HepG2 (cell line): ENCODE results near the gene MAB21L4. TPM values are rescaled to one million over a fixed set of nuclear protein-coding genes. Genes with fewer than 3 reads are reported as not detected.

Experiments
- ATAC-seq: fragments of 200-7000 bp; cut with Tn5 transposase; 3 replicates; pipeline ENCODE4 v1.9.1; 2020; ENCODE audit warnings: mild to moderate bottlenecking, moderate library complexity
- BruUV-seq: library from RNA; stranded (reverse); fragments of 400-500 nt; replicated peaks from 2 replicates; lab custom pipeline; 2021; lab: Mats Ljungman, UMichigan
- CTCF ChIA-PET: fragments of 300-600 bp; formaldehyde crosslinking; extraction: SDS; loops from one replicate; lab custom pipeline; 2021; ENCODE audit warnings: low total read pairs, inconsistent platforms, low intra/inter-chr PET ratio; lab: Yijun Ruan, JAX
- POLR2A ChIA-PET: fragments of 350-600 bp; sonication (Branson Sonifier 250); formaldehyde crosslinking; loops from one replicate; lab custom pipeline; 2020; ENCODE audit warnings: antibody characterized with exemption, inconsistent platforms; lab: Yijun Ruan, JAX
- DNase-seq: peaks from one replicate; pipeline ENCODE4 v3.0.0-alpha.2; 2015; ENCODE audit warnings: low spot score
- FAIRE-seq: peaks from 3 replicates; lab custom pipeline; 2011; peaks lifted over from hg19 to GRCh38; lab: Jason Lieb, UNC
- H2AFZ ChIP-seq: one replicate; pipeline ENCODE4 v1.6.1; 2011; ENCODE audit warnings: low read length, inconsistent platforms
- H3K27ac ChIP-seq: fragments of 300-600 bp; 3 replicates; pipeline ENCODE4 v1.8.0; 2011; ENCODE audit warnings: mixed run types, mild to moderate bottlenecking, mixed read lengths, low read length, inconsistent platforms; ENCODE audit not compliant: insufficient read depth; ENCODE audit errors: extremely low read length
- H3K27me3 ChIP-seq, 2 experiments: fragments of 200-600 bp in 1 of 2; 2 replicates in 1 of 2; 3 replicates in 1 of 2; pipeline versions ENCODE4 v1.6.0 to v1.8.0; 2011; ENCODE audit warnings: low read length in 2 of 2, mild to moderate bottlenecking in 2 of 2, moderate library complexity in 2 of 2, inconsistent platforms in 1 of 2; ENCODE audit not compliant: insufficient read depth in 2 of 2, control insufficient read depth in 1 of 2
- H3K36me3 ChIP-seq, 2 experiments: fragments of 200-600 bp in 1 of 2; replicated peaks in 1 of 2; 2 replicates in 1 of 2; 3 replicates in 1 of 2; pipeline versions ENCODE4 v1.5.1 to v1.8.0; 2011; ENCODE audit warnings: low read length in 2 of 2, inconsistent platforms in 1 of 2; ENCODE audit not compliant: insufficient read depth in 2 of 2, control insufficient read depth in 1 of 2
- H3K4me1 ChIP-seq: 2 replicates; pipeline ENCODE4 v1.5.1; 2012; ENCODE audit warnings: low read length, inconsistent platforms; ENCODE audit not compliant: insufficient read depth
- H3K4me2 ChIP-seq: 2 replicates; pipeline ENCODE4 v1.6.0; 2011; ENCODE audit warnings: low read depth, low read length, inconsistent platforms
- H3K4me3 ChIP-seq, 3 experiments: fragments of 200-600 bp in 1 of 3; sonication (generic), shearing (Covaris generic) in 1 of 3; replicated peaks in 1 of 3; 2 replicates each; pipeline ENCODE4 v1.5.1; 2011 to 2016; ENCODE audit warnings: low read length in 3 of 3, inconsistent platforms in 2 of 3, low read depth in 2 of 3, mild to moderate bottlenecking in 2 of 3, control low read depth in 1 of 3, mixed read lengths in 1 of 3; ENCODE audit not compliant: insufficient read depth in 1 of 3
- H3K79me2 ChIP-seq: one replicate; pipeline ENCODE4 v1.6.1; 2011; ENCODE audit warnings: low read length, inconsistent platforms; ENCODE audit not compliant: insufficient read depth
- H3K9ac ChIP-seq: 2 replicates; pipeline ENCODE4 v1.6.0; 2011; ENCODE audit warnings: mild to moderate bottlenecking, low read depth, low read length, inconsistent platforms; ENCODE audit not compliant: insufficient read depth
- H3K9me3 ChIP-seq: 2 replicates; pipeline ENCODE4 v1.5.1; 2012; ENCODE audit warnings: mild to moderate bottlenecking, low read length
- H4K20me1 ChIP-seq: 2 replicates; pipeline ENCODE4 v1.6.0; 2011; ENCODE audit warnings: inconsistent platforms, mild to moderate bottlenecking, low read length, moderate library complexity; ENCODE audit not compliant: insufficient read depth
- CERS6 ChIP-seq: sonication (generic); formaldehyde crosslinking; IDR thresholded peaks from 2 replicates; pipeline ENCODE4 v1.5.0; 2020; ENCODE audit warnings: missing genetic modification reagents
- DNMT3B ChIP-seq: conservative IDR thresholded peaks from 2 replicates; pipeline ENCODE4 v1.6.1; 2016; ENCODE audit warnings: missing biosample characterization, control low read depth
- HMGA1 ChIP-seq: sonication (generic); formaldehyde crosslinking; conservative IDR thresholded peaks from 2 replicates; pipeline ENCODE4 v1.4.0; 2020; ENCODE audit warnings: missing genetic modification reagents
- NFAT5 ChIP-seq: sonication (generic); formaldehyde crosslinking; IDR thresholded peaks from 2 replicates; pipeline ENCODE4 v1.4.0; 2020; ENCODE audit warnings: missing genetic modification reagents
- PTBP1 ChIP-seq: fragments of 200-400 bp; formaldehyde crosslinking; IDR thresholded peaks from 2 replicates; pipeline ENCODE4 v1.6.1; 2018; ENCODE audit warnings: low read length, low read depth; ENCODE audit not compliant: poor library complexity, severe bottlenecking
- SP2 ChIP-seq: sonication (generic); formaldehyde crosslinking; IDR thresholded peaks from 2 replicates; pipeline ENCODE4 v1.5.1; 2020; ENCODE audit warnings: mild to moderate bottlenecking, missing genetic modification reagents
- ZNF33B ChIP-seq: sonication (generic); formaldehyde crosslinking; IDR thresholded peaks from 2 replicates; pipeline ENCODE4 v1.5.1; 2020; ENCODE audit warnings: mild to moderate bottlenecking, missing genetic modification reagents
- ZNF660 ChIP-seq: sonication (generic); formaldehyde crosslinking; IDR thresholded peaks from 2 replicates; pipeline ENCODE4 v1.5.1; 2020; ENCODE audit warnings: mild to moderate bottlenecking, low read depth, missing genetic modification reagents, borderline replicate concordance
- ZNF710 ChIP-seq: sonication (generic); formaldehyde crosslinking; IDR thresholded peaks from 2 replicates; pipeline ENCODE4 v1.5.0; 2020; ENCODE audit warnings: mild to moderate bottlenecking, missing genetic modification reagents, borderline replicate concordance
- ZSCAN20 ChIP-seq: sonication (generic); formaldehyde crosslinking; IDR thresholded peaks from 2 replicates; pipeline ENCODE4 v1.4.0; 2020; ENCODE audit warnings: missing genetic modification reagents, mild to moderate bottlenecking, borderline replicate concordance
- WGBS: methylation state at CpG from one replicate; pipeline ENCODE4 v1.1.6; 2017; ENCODE audit warnings: low lambda C conversion rate; 5-methylcytosine and 5-hydroxymethylcytosine counted together
- in situ Hi-C: cut with HindIII; loops from 2 replicates; pipeline ENCODE4 v1.10.0; 2017; ENCODE audit warnings: low pct_unique_long_range_greater_than_20kb; ENCODE audit not compliant: extremely low pct_ligation_motif_present
- intact Hi-C: fragments of 100-400 bp; cut with micrococcal nuclease; formaldehyde crosslinking; loops from one replicate; pipeline ENCODE4 v1.10.0; 2022; ENCODE audit not compliant: unreplicated experiment
- polyA plus RNA-seq, 8 experiments: library from polyadenylated mRNA; depleted of rRNA in 3 of 8; stranded (reverse) in 7 of 8; unstranded in 1 of 8; fragments of >200 nt; fragmentation: Illumina TruSeq in 4 of 8; extraction: Trizol in 4 of 8; gene quantifications; 2 replicates each; pipeline versions ENCODE4 v1.2.1 to v1.2.3, GENCODE V29; 2011 to 2016; ENCODE audit warnings: low read depth in 4 of 8, missing spikeins in 1 of 8, mixed read lengths in 1 of 8; ENCODE audit not compliant: insufficient read depth in 1 of 8
- total RNA-seq, 5 experiments: library from RNA; depleted of rRNA; stranded (reverse); fragments of >200 nt; fragmentation: Illumina TruSeq; extraction: Trizol; gene quantifications; 2 replicates each; pipeline ENCODE4 v1.2.3, GENCODE V29; 2016; ENCODE audit warnings: low read depth in 1 of 5
- TF ChIP-seq, protein P1 (sequence below): sonication (generic); formaldehyde crosslinking; IDR thresholded peaks from 2 replicates; pipeline ENCODE4 v1.5.1; 2020; ENCODE audit warnings: mild to moderate bottlenecking, missing genetic modification reagents, moderate library complexity

The MAB21L4 gene
- total and polyA plus RNA-seq, 2 of the 13 experiments (the other 11 are each of a cell fraction or from before 2014, with no cell fraction given) = 3.0 to 14.0 TPM

- TF ChIP-seq CERS6 (CRISPR knock-in tag) (no peak), NFAT5 (CRISPR knock-in tag) (no peak)
Measured at GRCh38 chr2:240932001-240932723, 36.2 kb upstream of the MAB21L4 start (continued).

DNA sequence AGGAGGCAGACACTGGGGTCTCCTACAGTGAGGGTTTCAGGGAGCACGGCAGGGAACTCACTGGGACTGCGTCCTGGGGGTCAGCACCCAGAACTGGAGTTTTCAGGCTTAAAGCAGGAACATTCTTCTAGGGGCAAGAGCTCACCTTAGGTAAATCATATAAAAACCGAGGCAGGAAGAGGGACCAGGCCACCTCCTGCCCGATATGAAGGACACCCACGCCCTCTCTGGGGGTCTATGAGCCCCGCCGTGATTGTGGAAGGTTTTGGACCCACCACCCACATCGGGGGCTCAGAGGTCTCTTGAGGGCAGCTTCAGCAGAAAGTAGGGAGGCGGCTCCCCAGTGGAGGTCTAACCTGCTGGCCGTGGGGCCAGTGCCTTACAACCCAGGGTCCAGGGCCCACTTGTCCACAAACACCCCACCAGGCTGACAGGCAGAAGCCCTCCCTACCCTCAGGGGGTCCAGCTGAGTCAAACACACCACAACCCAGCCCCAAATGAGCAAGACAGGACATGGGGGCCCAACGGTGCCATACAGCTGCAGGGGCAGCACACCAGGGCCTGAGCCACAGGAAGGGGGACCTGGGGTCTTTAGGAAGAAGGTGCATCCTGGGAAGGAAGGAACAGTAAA, 35.5 kb upstream of the MAB21L4 start:
- CTCF ChIA-PET = no interaction called here
- no TSS peak for BruUV-seq
- no peak overlapping the region for H3K27ac ChIP-seq
- peaks cover 28 to 97% of the 10 kb centered on the region in 2 experiments for H3K27me3 ChIP-seq
- H2AFZ ChIP-seq = no peak overlapping the region
- H3K9ac ChIP-seq = no peak overlapping the region
- POLR2A ChIA-PET = no interaction called here
- FAIRE-seq (no peak), DNase-seq (no peak), ATAC-seq (no peak)
- H3K4me3 ChIP-seq = no peak overlapping the region
- H4K20me1 ChIP-seq = no peaks in the 10 kb centered on the region
- H3K4me2 ChIP-seq = no peak overlapping the region
- WGBS = 13% methylated on average over 5 of the region's 11 CpGs
- no peaks in the 10 kb centered on the region for H3K36me3 ChIP-seq
- in situ Hi-C loops = no loop called here
- TF ChIP-seq ZNF660 = no peak
- TF ChIP-seq SP2 (CRISPR knock-in tag) = no peak
- TF ChIP-seq PTBP1 = no peak
- no peak for TF ChIP-seq ZSCAN20 (CRISPR knock-in tag)
- no peak for TF ChIP-seq HMGA1 (CRISPR knock-in tag)
- no peak for TF ChIP-seq ZNF710 (CRISPR knock-in tag)
- no peak for TF ChIP-seq ZNF33B (CRISPR knock-in tag)
- TF ChIP-seq, protein P1, sequence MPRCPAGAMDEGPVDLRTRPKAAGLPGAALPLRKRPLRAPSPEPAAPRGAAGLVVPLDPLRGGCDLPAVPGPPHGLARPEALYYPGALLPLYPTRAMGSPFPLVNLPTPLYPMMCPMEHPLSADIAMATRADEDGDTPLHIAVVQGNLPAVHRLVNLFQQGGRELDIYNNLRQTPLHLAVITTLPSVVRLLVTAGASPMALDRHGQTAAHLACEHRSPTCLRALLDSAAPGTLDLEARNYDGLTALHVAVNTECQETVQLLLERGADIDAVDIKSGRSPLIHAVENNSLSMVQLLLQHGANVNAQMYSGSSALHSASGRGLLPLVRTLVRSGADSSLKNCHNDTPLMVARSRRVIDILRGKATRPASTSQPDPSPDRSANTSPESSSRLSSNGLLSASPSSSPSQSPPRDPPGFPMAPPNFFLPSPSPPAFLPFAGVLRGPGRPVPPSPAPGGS (CRISPR knock-in tag) = no peak
- no peak for TF ChIP-seq DNMT3B (CRISPR knock-in tag)
- TF ChIP-seq, all 625 proteins: peak for 0
- Histone ChIP-seq H3K79me2 (no peaks in the 10 kb centered on the region), H3K9me3 (no peaks in the 10 kb centered on the region), H3K4me1 (peaks cover 7% of the 10 kb centered on the region; the same call in 1 of the 2 replicates)
- intact Hi-C loops = no loop called here
